HG03175 (cell line): ENCODE results near the gene HNRNPU.

Experiments used
- ATAC-seq: cut with Tn5 transposase; IDR thresholded peaks from one replicate; pipeline ENCODE4 v1.9.1; 2021; ENCODE audit warnings: mild to moderate bottlenecking, moderate library complexity; ENCODE audit not compliant: unreplicated experiment

HNRNPU gene

GRCh38 chr1:244864253-244865027 lies at the start of gene HNRNPU:
Gene HNRNPU (minus strand): TSS chr1:244864543. CDS start chr1:244864307, 236 bp downstream.
- ATAC-seq: peak; percentile 67

DNA sequence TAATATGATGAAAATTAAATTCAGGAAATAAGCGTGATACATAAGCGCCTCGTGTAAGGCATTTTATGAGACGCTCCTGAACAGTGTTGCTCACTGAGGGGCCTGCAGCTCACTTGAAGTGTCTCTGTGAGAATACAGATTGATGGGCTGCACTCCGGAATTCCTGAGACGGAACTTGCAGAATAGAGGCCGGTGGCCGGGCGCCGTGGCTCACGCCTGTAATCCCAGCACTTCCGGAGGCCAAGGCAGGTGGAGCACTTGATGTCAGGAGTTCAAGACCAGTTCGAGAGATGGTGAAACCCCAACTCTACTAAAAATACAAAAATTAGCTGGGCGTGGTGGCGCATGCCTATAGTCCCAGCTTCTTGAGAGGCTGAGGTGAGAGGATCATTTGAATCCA lies 49.5 kb upstream of the HNRNPU start:
- ATAC-seq: no peak

- no peak for ATAC-seq
These were observed 39.8 kb upstream of the HNRNPU start for GRCh38 chr1:244904119-244904518.

GRCh38 chr1:244901400-244902015 lies 37.2 kb upstream of the HNRNPU start:
- ATAC-seq: no peak

DNA sequence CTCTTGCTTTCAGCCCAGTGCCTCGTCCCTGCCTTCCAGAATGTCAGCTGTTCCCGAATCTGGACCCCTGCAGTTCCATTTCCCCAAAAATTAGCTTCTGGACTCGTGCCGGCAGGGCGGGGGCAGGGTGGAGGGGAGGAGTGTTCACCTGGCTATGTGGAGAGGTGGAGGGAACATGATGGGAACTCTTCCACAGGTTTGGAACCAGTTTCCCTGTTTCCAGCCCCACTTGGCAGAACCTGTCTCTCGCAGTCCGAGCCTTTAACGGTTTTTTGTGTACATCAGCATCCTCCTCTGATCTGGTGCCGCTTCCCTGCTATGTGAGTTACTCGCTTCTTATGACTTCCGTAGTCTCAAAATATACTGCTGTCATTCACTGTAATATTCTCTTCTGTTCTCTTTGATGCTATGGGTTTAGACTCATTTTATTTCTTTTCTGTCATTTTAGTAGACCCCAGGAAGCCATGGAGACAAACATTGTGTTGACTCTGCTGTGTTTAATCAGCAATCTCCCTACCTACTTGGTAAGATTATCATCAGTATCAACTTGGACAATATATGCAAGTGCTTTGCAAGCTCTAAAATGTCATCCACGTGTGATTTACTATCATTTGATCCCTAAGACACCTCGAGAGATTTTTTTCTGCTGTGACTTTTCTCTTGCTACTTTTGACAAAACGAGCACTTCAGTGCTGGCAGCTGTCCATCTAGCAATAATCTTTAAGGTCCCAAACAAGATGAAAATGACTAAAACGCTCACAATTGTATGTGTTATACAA lies 33.3 kb upstream of the HNRNPU start:
- no peak for ATAC-seq

DNA sequence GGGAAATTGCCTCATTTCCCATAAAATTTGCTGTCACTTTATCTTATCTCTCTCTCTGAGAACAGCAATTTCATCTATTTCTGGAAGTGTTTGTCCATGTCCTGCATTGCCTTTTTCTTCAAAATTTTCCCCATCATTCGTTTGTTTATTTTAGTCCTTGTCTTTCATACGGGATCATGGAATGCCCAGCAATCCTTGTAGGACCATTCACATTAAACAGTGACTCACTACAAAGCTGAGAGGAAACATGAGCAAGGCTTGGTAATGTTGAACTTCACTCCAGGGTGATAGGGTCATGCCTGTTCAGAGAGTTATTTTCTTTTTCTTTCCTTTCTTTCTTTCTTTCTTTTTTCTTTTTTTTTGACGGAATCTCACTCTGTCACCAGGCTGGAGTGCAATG lies 32.2 kb upstream of the HNRNPU start:
- ATAC-seq: no peak

GRCh38 chr1:244893836-244894235 lies 29.5 kb upstream of the HNRNPU start:
- no peak for ATAC-seq

- ATAC-seq: no peak
These were observed 22.9 kb upstream of the HNRNPU start for GRCh38 chr1:244887281-244887680.

GRCh38 chr1:244881552-244882280 lies 17.4 kb upstream of the HNRNPU start:
- no peak for ATAC-seq

DNA sequence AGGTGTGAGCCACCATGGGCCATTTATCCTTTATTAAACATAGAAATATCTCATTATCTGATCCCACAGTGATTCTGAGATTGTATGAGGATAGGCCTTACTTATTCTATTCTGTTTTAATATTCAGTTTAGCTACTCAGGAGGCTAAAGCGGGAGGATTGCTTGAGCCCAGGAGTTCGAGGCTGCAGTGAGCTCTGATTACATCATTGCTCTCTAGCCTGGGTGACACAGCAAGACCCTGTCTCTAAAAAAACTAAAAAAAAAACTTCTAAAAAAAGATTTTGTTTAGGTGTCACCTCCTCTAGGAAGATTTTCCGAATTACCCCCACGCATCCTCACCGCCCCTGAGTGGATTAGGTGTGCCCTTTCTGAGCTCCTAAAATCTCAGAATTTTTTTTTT lies 14.3 kb upstream of the HNRNPU start:
- no peak for ATAC-seq

GRCh38 chr1:244876228-244876910 lies 12.0 kb upstream of the HNRNPU start:
- ATAC-seq: no peak

DNA sequence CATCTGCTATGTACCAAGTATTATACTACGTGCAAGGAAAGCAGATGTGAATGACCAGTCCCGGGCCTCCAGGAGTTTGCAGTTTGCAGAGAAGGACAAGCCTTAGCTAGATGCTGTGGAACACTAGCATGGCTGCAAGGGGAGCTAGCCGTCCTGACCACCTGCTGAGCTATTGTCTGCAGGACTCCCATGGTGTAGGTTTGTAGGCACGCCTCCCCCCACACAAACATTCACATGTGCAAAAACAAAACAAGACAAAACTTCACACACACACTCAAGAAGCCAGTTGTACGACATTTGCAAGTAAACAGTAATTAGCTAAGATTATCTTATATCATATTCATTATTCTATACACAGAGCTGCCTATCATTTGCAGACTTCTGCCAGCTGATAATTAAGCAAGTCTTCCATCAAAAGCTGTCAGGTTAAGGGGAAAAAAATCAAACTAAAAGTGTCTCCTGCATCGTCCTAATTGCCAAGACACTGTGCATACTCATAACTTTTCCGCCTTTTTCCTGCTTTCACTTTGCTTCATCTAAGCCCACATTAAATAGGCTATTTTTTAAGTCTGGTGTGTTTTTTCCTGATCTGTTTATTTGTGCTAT lies 10.7 kb upstream of the HNRNPU start:
- ATAC-seq: no peak

GRCh38 chr1:244869950-244870349 lies 5.6 kb upstream of the HNRNPU start:
- no peak for ATAC-seq

DNA sequence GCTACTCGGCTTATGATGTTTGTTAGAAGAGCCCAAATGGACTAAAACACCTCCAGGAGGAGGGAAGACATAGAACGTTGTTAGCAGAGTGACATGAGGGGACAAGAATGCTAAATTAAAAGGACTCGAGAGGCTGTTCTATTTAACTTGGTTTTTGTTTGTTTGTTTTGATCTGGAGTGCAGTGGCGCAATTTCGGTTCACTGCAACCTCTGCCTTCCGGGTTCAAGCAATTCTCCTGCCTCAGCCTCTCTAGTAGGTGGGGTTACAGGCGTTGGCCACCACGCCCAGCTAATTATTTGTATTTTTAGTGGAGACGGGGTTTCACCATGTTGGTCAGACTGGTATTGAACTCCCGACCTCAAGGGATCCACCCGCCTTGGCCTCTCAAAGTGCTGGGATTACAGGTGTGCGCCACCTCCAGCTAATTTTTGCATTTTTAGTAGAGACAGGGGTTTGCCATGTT lies 5.1 kb upstream of the HNRNPU start:
- no peak for ATAC-seq

DNA sequence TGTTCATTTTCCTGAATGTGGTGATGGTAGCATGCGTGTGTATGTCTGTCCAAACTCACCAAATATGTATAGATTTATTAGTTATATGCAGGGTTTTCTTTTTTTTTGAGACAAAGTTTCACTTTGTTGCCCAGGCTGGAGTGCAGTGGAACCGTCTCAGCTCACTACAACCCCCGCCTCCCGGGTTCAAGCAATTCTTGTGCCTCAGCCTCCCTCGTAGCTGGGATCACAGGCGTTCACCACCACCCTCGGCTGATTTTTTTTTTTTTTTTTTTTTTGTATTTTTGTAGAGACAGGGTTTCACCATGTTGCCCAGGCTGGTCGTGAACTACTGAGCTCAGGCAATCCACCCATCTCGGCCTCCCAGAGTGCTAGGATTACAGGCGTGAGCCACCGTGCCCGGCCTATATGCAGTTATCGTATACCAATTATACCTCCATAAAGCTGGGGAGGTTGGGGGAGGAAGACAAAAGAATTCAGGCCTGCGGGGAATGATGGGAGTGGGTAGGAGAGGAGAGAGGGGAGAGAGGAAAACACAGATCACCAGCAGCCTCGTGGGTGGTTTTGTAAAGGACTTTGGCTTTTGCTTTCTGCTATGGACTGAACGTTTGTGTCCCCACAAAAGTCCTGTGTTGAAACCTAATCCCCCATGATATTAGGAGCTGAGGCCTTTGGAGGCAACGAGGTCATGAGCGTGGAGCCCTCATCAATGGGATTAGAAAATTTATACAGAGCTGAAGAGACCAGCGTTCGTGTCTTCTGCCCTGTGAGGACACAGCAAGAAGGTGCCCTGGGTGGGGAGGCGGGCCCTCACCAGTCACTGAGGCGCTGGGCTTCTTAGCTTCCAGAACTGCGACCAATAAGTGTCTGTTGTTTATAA lies 4.4 kb upstream of the HNRNPU start:
- no peak for ATAC-seq

GRCh38 chr1:244866355-244866754 lies 2.0 kb upstream of the HNRNPU start:
- ATAC-seq: no peak

DNA sequence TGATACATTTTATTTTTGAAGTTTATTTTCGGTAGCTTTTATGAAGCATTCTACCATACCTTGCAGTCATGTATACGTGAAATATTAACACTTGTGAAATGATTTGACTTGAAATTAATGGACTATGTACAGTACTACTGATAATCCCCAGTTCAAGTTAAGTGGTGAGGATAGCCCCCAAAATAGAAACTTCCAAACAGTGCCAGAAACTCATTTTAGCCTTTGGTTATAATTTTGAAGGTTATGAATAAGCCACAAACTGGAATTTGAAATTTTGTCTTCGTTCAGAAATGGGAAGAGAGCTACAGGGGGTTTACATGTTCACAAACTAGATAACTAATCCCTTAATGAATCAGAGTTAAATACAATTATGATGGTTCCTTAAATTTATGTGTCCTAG lies 1.5 kb upstream of the HNRNPU start:
- no peak for ATAC-seq

DNA sequence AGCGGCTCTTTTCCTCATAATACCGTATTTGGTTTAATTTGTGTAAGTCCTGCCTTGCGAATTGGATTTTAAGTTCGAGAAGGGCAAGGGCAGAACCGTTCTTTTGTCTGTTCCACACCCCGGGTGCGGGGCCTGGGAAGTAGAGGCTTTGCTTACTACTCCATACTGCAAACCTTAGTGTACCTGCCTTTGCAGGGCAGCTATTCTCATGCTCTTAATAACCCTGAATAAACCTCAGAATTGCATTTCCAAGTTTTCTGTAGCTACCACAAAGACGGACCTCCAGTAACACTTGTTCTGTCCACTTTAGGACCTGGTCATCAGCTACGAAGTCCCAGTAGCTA lies 657 bp upstream of the HNRNPU start:
- no peak for ATAC-seq
